HUES6 (cell line): ENCODE results near the gene ADPRHL1.

ENCODE experiments used
- H3K27ac ChIP-seq: 2 replicates; pipeline ENCODE4 v1.7.0; 2013; ENCODE audit warnings: low read depth, mild to moderate bottlenecking, low read length, inconsistent platforms
- H3K27me3 ChIP-seq: 2 replicates; pipeline ENCODE4 v1.6.1; 2013; ENCODE audit warnings: low read length; ENCODE audit not compliant: control insufficient read depth, insufficient read depth
- H3K36me3 ChIP-seq: 2 replicates; pipeline ENCODE4 v1.6.1; 2013; ENCODE audit warnings: low read length; ENCODE audit not compliant: control insufficient read depth, insufficient read depth
- H3K4me1 ChIP-seq: 2 replicates; pipeline ENCODE4 v1.6.1; 2013; ENCODE audit warnings: low read length; ENCODE audit not compliant: control insufficient read depth, insufficient read depth
- H3K4me3 ChIP-seq: 2 replicates; pipeline ENCODE4 v1.5.1; 2013; ENCODE audit warnings: low read depth, low read length
- H3K9ac ChIP-seq: one replicate; pipeline ENCODE4 v1.6.1; 2013; ENCODE audit warnings: mild to moderate bottlenecking, low read length
- H3K9me3 ChIP-seq: 2 replicates; pipeline ENCODE4 v1.6.1; 2013; ENCODE audit warnings: low read depth, low read length; ENCODE audit not compliant: control insufficient read depth, insufficient read depth

Gene ADPRHL1

DNA sequence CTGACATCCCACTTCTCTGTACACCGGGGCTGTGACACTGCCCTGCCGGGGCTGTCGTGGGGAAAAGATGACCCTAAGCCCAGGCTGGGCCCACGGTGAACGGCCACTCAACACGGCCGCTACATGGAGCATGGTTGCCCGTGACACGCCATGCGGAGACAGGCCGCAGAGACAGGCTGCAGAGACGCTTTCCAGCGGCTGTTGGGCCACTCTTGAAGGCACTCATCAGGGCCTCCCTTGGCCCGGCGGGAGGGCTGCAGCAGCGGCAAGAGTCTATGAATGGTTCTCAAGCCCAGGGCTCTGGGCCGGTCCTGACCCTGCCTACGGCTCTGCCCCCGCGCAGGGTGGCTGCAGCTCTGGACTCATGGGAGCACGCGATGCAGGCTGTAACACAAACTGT, 22.1 kb downstream of the ADPRHL1 start:
- no peaks in the 10 kb centered on the region for H3K36me3 ChIP-seq
- no peaks in the 10 kb centered on the region for H3K9me3 ChIP-seq
- H3K9ac ChIP-seq, result no peak overlapping the region
- H3K4me3 ChIP-seq, result no peak overlapping the region
- H3K4me1 ChIP-seq, result no peaks in the 10 kb centered on the region
- no peaks in the 10 kb centered on the region for H3K27me3 ChIP-seq
- H3K27ac ChIP-seq, result no peak overlapping the region

GRCh38 chr13:113430378-113431110, 22.7 kb downstream of the ADPRHL1 start:
- H3K4me1 ChIP-seq, result no peaks in the 10 kb centered on the region
- no peak overlapping the region for H3K27ac ChIP-seq
- no peaks in the 10 kb centered on the region for H3K9me3 ChIP-seq
- no peaks in the 10 kb centered on the region for H3K36me3 ChIP-seq
- no peaks in the 10 kb centered on the region for H3K27me3 ChIP-seq
- no peak overlapping the region for H3K4me3 ChIP-seq
- no peak overlapping the region for H3K9ac ChIP-seq

DNA sequence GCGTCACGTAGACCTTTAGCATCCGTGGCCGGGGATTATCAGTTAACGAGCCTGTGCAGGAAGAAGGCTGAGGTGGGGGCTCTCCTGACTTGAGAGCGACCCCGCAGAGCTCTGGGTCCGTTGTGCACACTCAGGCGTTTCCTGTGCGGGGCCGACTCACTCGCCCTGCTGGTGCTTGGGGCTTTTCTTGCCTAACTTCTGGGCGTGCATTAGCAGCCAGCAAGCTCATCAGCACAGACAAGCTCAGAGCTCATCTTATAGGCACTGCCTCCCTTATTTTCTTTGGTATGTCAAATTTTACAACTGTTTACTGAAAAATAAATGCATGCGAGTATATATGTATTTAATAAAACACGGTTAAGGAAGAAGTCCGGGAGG, 23.7 kb downstream of the ADPRHL1 start:
- no peaks in the 10 kb centered on the region for H3K36me3 ChIP-seq
- H3K4me1 ChIP-seq, result no peaks in the 10 kb centered on the region
- no peaks in the 10 kb centered on the region for H3K27me3 ChIP-seq
- no peaks in the 10 kb centered on the region for H3K9me3 ChIP-seq
- H3K27ac ChIP-seq, result no peak overlapping the region
- no peak overlapping the region for H3K4me3 ChIP-seq
- H3K9ac ChIP-seq, result no peak overlapping the region

- H3K9me3 ChIP-seq, result no peaks in the 10 kb centered on the region
- H3K27me3 ChIP-seq, result no peaks in the 10 kb centered on the region
- H3K9ac ChIP-seq, result no peak overlapping the region
- no peak overlapping the region for H3K4me3 ChIP-seq
- H3K27ac ChIP-seq, result no peak overlapping the region
- H3K4me1 ChIP-seq, result no peaks in the 10 kb centered on the region
- no peaks in the 10 kb centered on the region for H3K36me3 ChIP-seq
Observed at GRCh38 chr13:113428871-113429607, 24.2 kb downstream of the ADPRHL1 start.

- H3K27ac ChIP-seq, result no peak overlapping the region
- no peak overlapping the region for H3K4me3 ChIP-seq
- no peak overlapping the region for H3K9ac ChIP-seq
- H3K27me3 ChIP-seq, result no peaks in the 10 kb centered on the region
- H3K9me3 ChIP-seq, result no peaks in the 10 kb centered on the region
- peaks cover 2% of the 10 kb centered on the region; the same call in 1 of the 2 replicates for H3K4me1 ChIP-seq
- H3K36me3 ChIP-seq, result no peaks in the 10 kb centered on the region
Observed at GRCh38 chr13:113428469-113428865, 24.8 kb downstream of the ADPRHL1 start.

- H3K27me3 ChIP-seq, result no peaks in the 10 kb centered on the region
- H3K9ac ChIP-seq, result no peak overlapping the region
- H3K4me1 ChIP-seq, result peaks cover 5% of the 10 kb centered on the region; the same call in 1 of the 2 replicates
- no peaks in the 10 kb centered on the region for H3K9me3 ChIP-seq
- no peak overlapping the region for H3K27ac ChIP-seq
- no peak overlapping the region for H3K4me3 ChIP-seq
- no peaks in the 10 kb centered on the region for H3K36me3 ChIP-seq
Observed at GRCh38 chr13:113427562-113428468, 25.5 kb downstream of the ADPRHL1 start.

- Histone ChIP-seq H3K27me3 (no peaks in the 10 kb centered on the region), H3K4me3 (no peak overlapping the region), H3K9ac (no peak overlapping the region)
Observed at GRCh38 chr13:113426591-113426986, 26.7 kb downstream of the ADPRHL1 start.

DNA sequence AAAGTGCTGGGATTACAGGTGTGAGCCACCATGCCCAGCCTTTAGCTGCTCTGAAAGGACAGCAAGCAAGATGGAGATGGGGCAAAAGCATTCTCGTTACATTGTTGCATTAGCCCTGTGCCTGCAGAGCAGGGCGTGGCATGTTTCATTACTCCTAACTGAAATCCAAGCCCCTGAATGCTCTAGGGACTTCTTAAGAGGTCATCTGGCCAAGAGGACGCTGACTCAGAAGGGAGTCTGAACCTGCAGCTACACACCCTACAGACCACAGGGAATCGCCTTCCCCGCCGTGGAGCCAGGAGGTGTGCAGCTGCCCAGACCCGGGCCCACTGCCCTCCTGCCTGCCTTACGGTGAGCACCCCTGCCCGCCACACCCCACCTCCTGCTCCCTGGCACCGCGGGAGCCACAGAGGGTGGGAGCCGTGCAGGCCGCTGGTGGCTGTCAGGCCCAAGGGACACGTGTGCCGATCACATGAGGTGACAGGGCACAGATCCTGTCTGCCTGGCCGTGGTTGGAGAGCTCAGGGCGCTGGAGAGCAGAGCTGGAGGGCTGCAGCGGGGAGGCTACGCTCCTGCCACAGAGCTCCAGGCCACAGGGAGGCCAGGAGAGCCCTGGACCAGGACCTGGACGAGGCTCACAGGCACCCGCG, 27.2 kb downstream of the ADPRHL1 start:
- Histone ChIP-seq H3K36me3 (no peaks in the 10 kb centered on the region), H3K27ac (no peak overlapping the region), H3K9ac (no peak overlapping the region), H3K4me1 (peaks cover 18% of the 10 kb centered on the region; the same call in 1 of the 2 replicates), H3K9me3 (no peaks in the 10 kb centered on the region), H3K27me3 (no peaks in the 10 kb centered on the region), H3K4me3 (no peak overlapping the region)

More at GRCh38 chr13:113426591-113426986, 26.7 kb downstream of the ADPRHL1 start:
- Histone ChIP-seq H3K36me3 (no peaks in the 10 kb centered on the region), H3K27ac (no peak overlapping the region), H3K9me3 (no peaks in the 10 kb centered on the region), H3K4me1 (peaks cover 17% of the 10 kb centered on the region; the same call in 1 of the 2 replicates)

- Histone ChIP-seq H3K9ac (no peak overlapping the region), H3K27me3 (peaks cover under 1% of the 10 kb centered on the region; the same call in 1 of the 2 replicates), H3K4me1 (peaks cover 18% of the 10 kb centered on the region; the same call in 1 of the 2 replicates), H3K27ac (no peak overlapping the region), H3K4me3 (no peak overlapping the region), H3K9me3 (no peaks in the 10 kb centered on the region), H3K36me3 (no peaks in the 10 kb centered on the region)
Observed at GRCh38 chr13:113423520-113424163, 29.6 kb downstream of the ADPRHL1 start.
